ENCODE data around the gene NXPH2. TPM values are rescaled to one million over a fixed set of nuclear protein-coding genes. Genes with fewer than 3 reads are reported as not detected.
"Not testable (repeated sequence)": the region's sequence is repeated elsewhere in the genome, so short reads cannot be mapped to it uniquely, and the experiment has no call there.

NXPH2 gene
- total RNA-seq, 1 donor from 2014 or later, result 4.6 TPM

- TF ChIP-seq CTCF (IDR thresholded peaks at IDR 0.05; ENCODE audit: unreplicated experiment), result no peak
- H3K36me3 Mint-ChIP-seq, result peaks cover 6% of the 10 kb centered on the region
- no peak overlapping the region for H3K27ac Mint-ChIP-seq
- DNase-seq (ENCODE audit: low spot score in 2 of 2, unreplicated experiment in 2 of 2), result no peak
- H3K27me3 Mint-ChIP-seq (ENCODE audit: low read depth), result no peaks in the 10 kb centered on the region
- H3K4me1 Mint-ChIP-seq, result no peaks in the 10 kb centered on the region
- H3K4me3 Mint-ChIP-seq, result no peak overlapping the region
- H3K9me3 Mint-ChIP-seq, result peaks cover 12% of the 10 kb centered on the region
Measured at GRCh38 chr2:138741851-138742250, 38.3 kb downstream of the NXPH2 start.

GRCh38 chr2:138737009-138737554, 43.1 kb downstream of the NXPH2 start:
- not testable (repeated sequence) for DNase-seq (ENCODE audit: low spot score in 2 of 2, unreplicated experiment in 2 of 2); H3K27ac Mint-ChIP-seq; H3K27me3 Mint-ChIP-seq (ENCODE audit: low read depth); H3K4me1 Mint-ChIP-seq; H3K4me3 Mint-ChIP-seq
- Mint-ChIP-seq H3K9me3 (peaks cover 38% of the 10 kb centered on the region), H3K36me3 (peaks cover 24% of the 10 kb centered on the region)

GRCh38 chr2:138732651-138733050, 47.5 kb downstream of the NXPH2 start:
- TF ChIP-seq CTCF (IDR thresholded peaks at IDR 0.05; ENCODE audit: unreplicated experiment), result no peak
- no peaks in the 10 kb centered on the region for H3K27me3 Mint-ChIP-seq (ENCODE audit: low read depth)
- no peaks in the 10 kb centered on the region for H3K4me1 Mint-ChIP-seq

GRCh38 chr2:138730497-138731030, 49.6 kb downstream of the NXPH2 start:
- Mint-ChIP-seq H3K9me3 (peaks cover 25% of the 10 kb centered on the region), H3K36me3 (peaks cover 11% of the 10 kb centered on the region), H3K27ac (no peak overlapping the region), H3K4me3 (no peak overlapping the region), H3K4me1 (no peaks in the 10 kb centered on the region), H3K27me3 (ENCODE audit: low read depth) (no peaks in the 10 kb centered on the region)
- TF ChIP-seq CTCF (IDR thresholded peaks at IDR 0.05; ENCODE audit: unreplicated experiment), result no peak
- DNase-seq (ENCODE audit: low spot score in 2 of 2, unreplicated experiment in 2 of 2), result no peak

More at GRCh38 chr2:138732651-138733050, 47.5 kb downstream of the NXPH2 start:
- no peak overlapping the region for H3K4me3 Mint-ChIP-seq
- H3K27ac Mint-ChIP-seq, result no peak overlapping the region
- H3K9me3 Mint-ChIP-seq, result peaks cover 42% of the 10 kb centered on the region
- H3K36me3 Mint-ChIP-seq, result peaks cover 24% of the 10 kb centered on the region
- DNase-seq (ENCODE audit: low spot score in 2 of 2, unreplicated experiment in 2 of 2), result no peak

GRCh38 chr2:138727956-138728355, 52.2 kb downstream of the NXPH2 start:
- H3K27ac Mint-ChIP-seq, result no peak overlapping the region
- DNase-seq (ENCODE audit: low spot score in 2 of 2, unreplicated experiment in 2 of 2), result no peak
- H3K4me1 Mint-ChIP-seq, result no peaks in the 10 kb centered on the region
- TF ChIP-seq CTCF (IDR thresholded peaks at IDR 0.05; ENCODE audit: unreplicated experiment), result no peak
- H3K4me3 Mint-ChIP-seq, result no peak overlapping the region
- no peaks in the 10 kb centered on the region for H3K27me3 Mint-ChIP-seq (ENCODE audit: low read depth)
- H3K36me3 Mint-ChIP-seq, result no peaks in the 10 kb centered on the region
- peaks cover 9% of the 10 kb centered on the region for H3K9me3 Mint-ChIP-seq

GRCh38 chr2:138726681-138727080, 53.5 kb downstream of the NXPH2 start:
- no peak for TF ChIP-seq CTCF (IDR thresholded peaks at IDR 0.05; ENCODE audit: unreplicated experiment)
- Mint-ChIP-seq H3K27ac (no peak overlapping the region), H3K9me3 (peaks cover 9% of the 10 kb centered on the region), H3K4me1 (no peaks in the 10 kb centered on the region), H3K36me3 (no peaks in the 10 kb centered on the region), H3K27me3 (ENCODE audit: low read depth) (no peaks in the 10 kb centered on the region), H3K4me3 (no peak overlapping the region)
- DNase-seq (ENCODE audit: low spot score in 2 of 2, unreplicated experiment in 2 of 2), result no peak
